ELF-1 (cell line): ENCODE measurements around the gene DHX15.

ENCODE experiments used
- DNase-seq: peaks from one replicate; pipeline ENCODE4 v3.0.0-alpha.2; 2016; ENCODE audit warnings: low read depth, low spot score

The DHX15 gene

GRCh38 chr4:24488399-24489164 is 95.8 kb downstream of the DHX15 start:
- peak; percentile 89 for DNase-seq

DNA sequence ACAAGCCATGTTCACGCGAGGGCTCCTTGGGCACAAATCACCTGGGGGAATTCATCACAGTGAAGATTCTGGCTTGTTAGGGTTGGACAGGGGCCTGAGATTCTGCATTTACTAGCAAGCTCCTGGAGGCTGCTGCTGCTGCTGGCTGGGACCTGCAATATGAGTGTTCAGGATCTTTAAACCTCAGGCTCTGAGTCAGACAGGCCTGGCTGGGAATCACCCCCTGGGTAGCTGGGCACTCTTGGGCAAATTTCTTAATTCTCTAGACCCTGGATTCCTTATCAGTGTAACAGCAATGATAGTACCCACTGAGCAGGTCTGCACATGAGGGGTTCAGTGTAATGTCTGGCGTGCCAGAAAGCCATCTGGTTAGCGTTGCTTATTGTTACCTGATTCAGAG is 101.5 kb downstream of the DHX15 start:
- no peak for DNase-seq

GRCh38 chr4:24477919-24478318 is 106.4 kb downstream of the DHX15 start:
- peak; percentile 38 for DNase-seq
